GM12875 (cell line): ENCODE results near the gene SLC39A11.

Experiments
- H3K4me3 ChIP-seq: one replicate; pipeline ENCODE4 v1.5.1; 2011; ENCODE audit warnings: low read depth, low read length, control low read depth
- TF ChIP-seq, protein P1 (sequence below): IDR thresholded peaks from 2 replicates; pipeline ENCODE4 v1.5.1; 2011; ENCODE audit warnings: low read depth, mild to moderate bottlenecking, control low read depth, inconsistent platforms, low read length, moderate library complexity, borderline replicate concordance; ENCODE audit not compliant: insufficient read depth

Gene SLC39A11

DNA sequence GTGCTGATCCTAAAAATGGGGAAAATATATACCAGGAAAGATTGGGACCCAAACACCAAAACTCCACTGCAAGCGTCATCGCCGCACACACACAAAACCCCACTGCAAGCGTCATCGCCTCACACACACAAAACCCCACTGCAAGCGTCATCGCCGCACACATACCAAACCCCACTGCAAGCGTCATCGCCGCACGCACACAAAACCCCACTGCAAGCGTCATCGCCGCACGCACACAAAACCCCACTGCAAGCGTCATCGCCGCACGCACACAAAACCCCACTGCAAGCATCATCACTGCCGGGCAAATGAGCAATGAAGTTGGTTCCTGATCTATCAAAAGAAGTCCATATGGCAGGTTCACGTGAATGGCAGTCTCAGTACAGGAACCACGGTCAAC lies 144.4 kb downstream of the SLC39A11 start:
- H3K4me3 ChIP-seq = no peak overlapping the region
- TF ChIP-seq, protein P1, sequence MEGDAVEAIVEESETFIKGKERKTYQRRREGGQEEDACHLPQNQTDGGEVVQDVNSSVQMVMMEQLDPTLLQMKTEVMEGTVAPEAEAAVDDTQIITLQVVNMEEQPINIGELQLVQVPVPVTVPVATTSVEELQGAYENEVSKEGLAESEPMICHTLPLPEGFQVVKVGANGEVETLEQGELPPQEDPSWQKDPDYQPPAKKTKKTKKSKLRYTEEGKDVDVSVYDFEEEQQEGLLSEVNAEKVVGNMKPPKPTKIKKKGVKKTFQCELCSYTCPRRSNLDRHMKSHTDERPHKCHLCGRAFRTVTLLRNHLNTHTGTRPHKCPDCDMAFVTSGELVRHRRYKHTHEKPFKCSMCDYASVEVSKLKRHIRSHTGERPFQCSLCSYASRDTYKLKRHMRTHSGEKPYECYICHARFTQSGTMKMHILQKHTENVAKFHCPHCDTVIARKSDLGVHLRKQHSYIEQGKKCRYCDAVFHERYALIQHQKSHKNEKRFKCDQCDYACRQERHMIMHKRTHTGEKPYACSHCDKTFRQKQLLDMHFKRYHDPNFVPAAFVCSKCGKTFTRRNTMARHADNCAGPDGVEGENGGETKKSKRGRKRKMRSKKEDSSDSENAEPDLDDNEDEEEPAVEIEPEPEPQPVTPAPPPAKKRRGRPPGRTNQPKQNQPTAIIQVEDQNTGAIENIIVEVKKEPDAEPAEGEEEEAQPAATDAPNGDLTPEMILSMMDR = no peak

DNA sequence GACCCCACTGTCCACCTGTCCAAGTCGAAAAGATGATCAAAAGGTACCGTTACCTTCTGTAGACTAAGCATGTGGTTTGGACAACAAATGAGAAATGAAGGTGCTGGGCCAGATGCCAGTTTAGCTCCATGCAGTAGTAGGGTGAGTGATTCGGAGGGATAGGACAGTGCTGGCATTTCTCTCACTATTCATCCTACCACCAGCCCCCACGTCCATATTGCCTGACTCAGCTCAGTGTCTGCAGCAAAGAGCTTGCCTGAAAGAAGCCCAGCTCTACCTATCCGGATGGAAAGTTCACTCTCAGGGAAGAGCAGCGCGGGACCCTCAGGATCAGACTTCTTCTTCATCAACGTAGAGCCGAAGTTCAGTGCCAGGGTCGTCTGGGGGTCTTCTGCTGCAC lies 145.0 kb downstream of the SLC39A11 start:
- no peak overlapping the region for H3K4me3 ChIP-seq
- TF ChIP-seq, protein P1 = no peak

DNA sequence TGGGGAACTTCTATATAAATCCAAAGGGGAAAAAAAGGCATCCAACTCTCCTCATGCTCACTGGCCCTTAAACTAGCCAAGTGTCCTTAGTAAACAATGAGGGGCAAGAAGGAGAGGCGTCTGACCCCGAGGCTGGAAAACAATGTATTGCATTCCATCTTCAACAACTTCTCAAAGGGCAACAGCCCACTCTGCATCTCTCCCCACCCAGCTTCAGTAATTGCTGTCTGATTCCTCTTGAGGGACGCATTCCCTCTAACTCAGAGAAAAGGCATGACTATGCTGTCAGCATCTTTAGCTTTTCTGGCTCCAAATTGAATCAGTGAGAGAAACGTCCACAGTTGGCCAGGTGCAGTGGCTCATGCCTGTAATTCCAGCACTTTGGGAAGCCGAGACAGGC lies 145.8 kb downstream of the SLC39A11 start:
- no peak overlapping the region for H3K4me3 ChIP-seq
- TF ChIP-seq, protein P1 = no peak

DNA sequence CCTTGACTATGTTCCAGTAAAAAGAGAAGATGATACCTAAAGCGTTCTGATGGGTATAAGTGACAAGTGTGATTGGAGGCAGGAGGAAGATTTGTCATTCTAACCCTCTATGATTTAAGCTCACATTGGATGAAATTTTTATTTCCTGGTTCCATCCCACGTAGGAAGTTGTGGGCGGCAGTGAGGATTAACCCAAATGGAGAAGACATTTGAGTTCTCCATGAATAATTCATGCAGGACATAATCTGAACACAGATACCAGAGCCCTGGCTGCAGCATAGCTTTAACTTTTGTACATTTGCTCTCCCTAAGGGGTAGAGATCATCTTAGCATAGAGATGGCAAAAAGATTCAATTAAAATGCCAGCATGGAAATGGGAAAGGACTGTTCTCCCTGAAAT lies 146.3 kb downstream of the SLC39A11 start:
- TF ChIP-seq, protein P1 = no peak
- H3K4me3 ChIP-seq = no peak overlapping the region

DNA sequence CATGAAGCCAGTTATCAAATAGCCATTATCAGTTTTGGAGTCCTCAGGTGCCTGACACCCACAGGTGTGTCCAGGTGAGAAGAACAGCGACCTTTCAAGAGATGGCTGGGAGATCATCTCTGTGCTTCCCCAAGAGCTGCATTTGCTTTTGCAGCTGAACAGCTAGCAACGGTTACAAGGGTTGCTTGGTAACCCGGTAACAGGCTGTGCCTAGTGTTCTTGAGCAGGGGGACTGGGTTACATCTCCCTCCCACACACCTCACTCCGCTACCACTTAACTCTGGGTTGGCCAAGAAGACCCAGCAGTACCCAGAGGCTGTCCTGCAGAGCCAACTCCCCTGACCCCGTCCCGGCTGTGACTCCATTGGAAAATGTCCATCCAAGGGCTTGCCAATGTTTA lies 147.0 kb downstream of the SLC39A11 start:
- no peak overlapping the region for H3K4me3 ChIP-seq
- TF ChIP-seq, protein P1 = no peak

DNA sequence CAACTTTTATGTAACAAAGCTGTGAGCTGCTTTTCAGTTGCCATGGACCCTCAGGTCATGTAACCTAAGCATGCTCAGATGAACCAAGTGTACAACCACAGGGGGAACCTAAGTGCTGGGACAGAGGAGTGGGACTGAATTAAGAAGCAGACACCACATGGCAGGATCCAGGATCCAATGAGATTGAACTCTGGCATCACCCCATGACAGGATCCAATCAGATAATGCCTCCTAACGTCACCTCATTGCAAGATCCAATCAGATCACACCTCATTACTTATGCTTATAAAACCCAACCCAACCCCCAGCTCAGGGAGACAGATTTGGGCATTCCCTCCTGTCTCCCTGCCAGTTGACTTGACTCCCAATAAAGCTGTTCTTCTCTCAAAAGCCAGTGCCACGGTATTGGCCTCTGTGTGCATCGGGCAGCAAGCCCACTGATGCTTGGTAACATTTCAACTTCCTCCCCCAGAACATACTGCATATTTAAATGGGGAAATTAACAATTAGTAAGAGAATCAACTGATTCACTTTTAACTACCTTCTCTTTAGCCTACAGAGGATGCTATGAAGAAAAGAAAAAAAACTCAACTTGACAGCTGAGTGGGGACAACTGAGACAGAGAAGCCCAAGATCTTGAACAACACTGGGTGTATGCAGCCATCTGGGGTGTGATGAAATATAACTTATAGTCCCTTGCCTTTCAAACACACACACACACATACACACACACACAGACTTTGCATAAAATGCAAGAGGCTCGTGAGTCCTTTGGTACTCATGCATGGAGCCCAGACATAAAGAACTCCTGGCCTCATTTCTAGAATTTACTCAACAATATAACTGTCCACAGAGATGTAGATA lies 148.4 kb downstream of the SLC39A11 start:
- no peak overlapping the region for H3K4me3 ChIP-seq
- TF ChIP-seq, protein P1 = no peak

DNA sequence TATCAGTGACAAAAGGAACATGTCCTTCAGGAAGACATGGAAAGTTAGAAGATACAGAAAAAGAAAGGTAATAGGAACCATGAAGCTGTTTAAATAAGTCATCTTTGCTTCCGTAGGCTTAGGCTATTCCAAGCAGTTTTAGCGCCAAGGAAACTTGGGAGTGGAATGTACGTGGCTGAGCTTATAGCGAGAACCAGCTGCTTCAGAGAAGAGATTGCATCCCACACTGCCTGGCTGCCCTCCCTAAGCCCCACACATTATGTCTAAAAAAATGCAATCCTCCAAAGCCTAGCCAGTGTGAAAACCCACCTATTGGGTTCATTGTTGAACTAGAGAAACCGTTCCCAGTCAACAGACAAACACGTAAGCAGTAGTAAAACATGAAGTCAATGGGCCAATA lies 149.9 kb downstream of the SLC39A11 start:
- H3K4me3 ChIP-seq = no peak overlapping the region
- TF ChIP-seq, protein P1 = no peak
